Measurements from ENCODE around the gene OR4D11. TPM values are rescaled to one million over a fixed set of nuclear protein-coding genes. Genes with fewer than 3 reads are reported as not detected.
A peak's percentile ranks its signal among the peaks of the same experiment; 100 is the strongest.

Gene OR4D11
- total and polyA plus RNA-seq, 5 experiments from 2014 or later, result not detected

DNA sequence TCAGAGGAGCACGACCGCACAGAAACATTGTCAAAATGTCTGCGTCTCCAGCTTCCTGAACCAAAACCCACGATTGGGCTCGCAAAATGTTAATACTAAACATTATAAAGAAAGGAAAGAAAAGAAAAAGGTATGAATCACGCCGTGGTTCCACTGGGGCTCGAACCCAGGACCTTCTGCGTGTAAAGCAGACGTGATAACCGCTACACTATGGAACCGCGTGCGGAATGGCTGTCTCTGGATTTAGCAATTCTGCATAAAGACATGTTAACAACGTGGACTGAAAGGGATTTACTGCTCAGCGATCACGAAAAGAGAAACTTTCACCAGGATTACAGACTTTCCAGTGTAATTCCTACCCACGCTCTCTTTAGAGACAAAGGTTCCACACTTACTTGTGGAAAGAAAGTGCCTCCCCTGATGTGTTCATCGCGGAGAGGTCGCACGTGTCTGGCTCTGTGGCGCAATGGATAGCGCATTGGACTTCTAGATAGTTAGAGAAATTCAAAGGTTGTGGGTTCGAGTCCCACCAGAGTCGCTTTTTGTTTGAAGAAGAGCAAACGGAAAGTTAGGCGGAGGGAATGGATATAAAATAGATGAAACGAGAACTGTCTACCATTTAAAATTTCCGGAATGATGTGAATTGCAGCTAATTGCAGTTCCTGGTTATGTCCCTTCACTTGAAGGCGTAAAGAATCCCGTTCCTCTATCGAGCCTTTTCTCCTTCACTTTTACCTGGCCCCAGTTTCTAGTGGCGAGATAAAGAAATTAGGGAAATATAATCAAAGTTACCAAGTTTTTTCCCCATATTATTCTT is 47.7 kb downstream of the OR4D11 start:
- Mint-ChIP-seq H3K9me3 (peaks cover 0 to 9% (median 0%) of the 10 kb centered on the region in 9 donors), H3K27ac (peak overlapping the region; percentile 77 to 100 (median 92)), H3K36me3 (peaks cover 0 to 3% (median 2%) of the 10 kb centered on the region in 3 donors), H3K27me3 (peaks cover 0 to 9% (median 0%) of the 10 kb centered on the region in 5 donors), H3K4me1 (peaks cover 17 to 43% (median 39%) of the 10 kb centered on the region in 4 donors), H3K4me3 (peak overlapping the region; percentile 85 to 97 (median 90))
- POLR2A ChIA-PET, result interaction anchor here (0.6 to 4.3 kb wide), 10 partner anchors 8 to 1858 kb away, joined by 3 to 27 read pairs (median 6); partner anchors contain the start of genes OSBP and PATL1
- peak; percentile 50 to 56 for ATAC-seq
- peak; percentile 58 to 88 (median 84) for DNase-seq

DNA sequence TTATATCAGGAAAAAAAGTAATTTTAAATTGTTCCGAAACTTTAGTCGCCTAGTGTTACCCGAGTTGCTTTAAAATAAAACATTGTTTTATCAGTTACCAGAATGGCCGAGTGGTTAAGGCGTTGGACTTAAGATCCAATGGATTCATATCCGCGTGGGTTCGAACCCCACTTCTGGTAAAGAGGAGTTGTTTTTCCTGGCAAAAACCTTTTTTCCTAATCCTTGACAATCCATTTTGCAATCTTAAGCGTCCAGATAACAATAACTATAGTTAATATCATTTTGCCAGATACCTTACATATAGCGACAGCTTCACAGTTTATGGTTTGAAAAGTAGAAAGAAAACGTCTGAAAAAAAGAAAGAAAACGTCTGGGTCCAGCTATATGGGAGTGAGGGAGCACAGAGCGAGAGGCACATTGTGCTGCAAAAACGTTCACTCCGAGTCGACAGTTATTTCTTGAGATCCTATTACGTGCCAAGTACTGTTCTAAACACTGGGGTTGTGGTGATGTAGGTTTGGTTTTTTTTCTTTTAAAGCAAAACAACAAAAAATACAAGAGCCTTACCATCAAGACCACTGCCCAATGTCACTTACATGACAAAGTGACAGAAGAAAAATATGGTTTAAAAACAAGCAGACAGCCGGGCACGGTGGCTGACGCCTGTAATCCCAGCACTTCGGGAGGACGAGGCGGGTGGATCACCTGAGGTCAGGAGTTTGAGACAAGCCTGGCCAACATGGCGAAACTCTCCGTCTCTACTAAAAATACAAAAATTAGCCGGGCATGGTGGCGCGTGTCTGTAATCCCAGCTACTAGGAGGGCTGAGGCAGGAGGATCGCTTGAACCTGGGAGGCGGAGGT is 48.5 kb downstream of the OR4D11 start:
- H3K4me1 Mint-ChIP-seq, result peaks cover 21 to 51% (median 47%) of the 10 kb centered on the region in 4 donors
- H3K9me3 Mint-ChIP-seq, result peaks cover 0 to 9% (median 0%) of the 10 kb centered on the region in 9 donors
- peaks cover 0 to 3% (median 2%) of the 10 kb centered on the region in 3 donors for H3K36me3 Mint-ChIP-seq
- no peak for ATAC-seq
- POLR2A ChIA-PET, result interaction anchor here (0.6 to 4.3 kb wide), 5 partner anchors 10 to 1857 kb away, joined by 3 to 27 read pairs (median 20); partner anchors contain the start of genes OSBP and PATL1
- H3K27me3 Mint-ChIP-seq, result peaks cover 0 to 9% (median 0%) of the 10 kb centered on the region in 5 donors
- H3K4me3 Mint-ChIP-seq, result peak overlapping the region; percentile 85 to 97 (median 90)
- DNase-seq, result no peak
- H3K27ac Mint-ChIP-seq, result peak overlapping the region in 8 of 10 donors; percentile 9 to 100 (median 50)

DNA sequence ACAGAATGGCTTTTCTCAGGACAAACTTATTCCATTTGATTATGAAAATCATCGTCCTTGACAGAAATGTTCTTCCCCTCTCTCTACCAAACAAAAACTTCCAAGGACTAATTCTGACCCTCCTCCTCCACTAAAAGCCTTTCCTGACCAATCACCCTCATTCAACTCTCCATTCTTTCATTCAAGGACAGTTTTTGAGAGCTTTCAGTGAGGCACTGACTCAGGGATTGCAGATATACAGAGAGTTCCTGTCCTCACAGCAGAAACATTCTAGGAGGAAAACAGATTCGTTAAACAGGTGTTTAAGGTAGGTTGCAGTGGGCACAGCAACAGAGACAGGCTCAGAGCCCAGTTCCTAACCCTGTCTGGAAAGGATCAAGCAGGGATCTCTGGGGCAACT is 49.5 kb downstream of the OR4D11 start:
- H3K4me3 Mint-ChIP-seq, result peak overlapping the region in 7 of 10 donors; percentile 38 to 74 (median 67)
- peaks cover 0 to 9% (median 0%) of the 10 kb centered on the region in 9 donors for H3K9me3 Mint-ChIP-seq
- POLR2A ChIA-PET, result no interaction called here
- H3K36me3 Mint-ChIP-seq, result peaks cover 0 to 3% (median 2%) of the 10 kb centered on the region in 3 donors
- DNase-seq, result no peak
- peaks cover 26 to 59% (median 53%) of the 10 kb centered on the region in 4 donors for H3K4me1 Mint-ChIP-seq
- H3K27me3 Mint-ChIP-seq, result peaks cover 0 to 9% (median 0%) of the 10 kb centered on the region in 5 donors
- ATAC-seq, result no peak
- H3K27ac Mint-ChIP-seq, result peak overlapping the region in 2 of 10 donors; percentile 60 to 63

DNA sequence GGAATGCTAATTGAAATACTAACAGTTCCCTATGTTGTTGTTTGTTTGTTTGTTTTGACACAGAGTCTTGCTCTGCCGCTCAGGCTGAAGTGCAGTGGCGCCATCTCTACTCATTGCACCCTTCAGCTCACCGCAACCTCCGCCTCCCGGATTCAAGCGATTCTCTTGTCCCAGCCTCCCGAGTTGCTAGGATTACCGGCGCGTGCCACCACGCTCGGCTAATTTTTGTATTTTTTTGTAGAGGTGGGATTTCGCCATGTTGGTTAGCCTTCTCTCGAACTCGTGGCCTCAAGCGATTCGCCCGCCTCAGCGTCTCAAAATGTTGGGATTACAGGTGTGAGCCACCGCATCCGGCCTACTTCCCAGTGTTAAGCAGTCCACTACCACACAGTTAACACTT is 49.9 kb downstream of the OR4D11 start:
- DNase-seq (no peak), ATAC-seq (no peak)
- POLR2A ChIA-PET, result no interaction called here
- peaks cover 26 to 64% (median 56%) of the 10 kb centered on the region in 4 donors for H3K4me1 Mint-ChIP-seq
- H3K27me3 Mint-ChIP-seq, result peaks cover 0 to 9% (median 0%) of the 10 kb centered on the region in 5 donors
- H3K27ac Mint-ChIP-seq, result peak overlapping the region in 1 of 10 donors; percentile 63
- H3K4me3 Mint-ChIP-seq, result no peak overlapping the region
- H3K36me3 Mint-ChIP-seq, result peaks cover 0 to 3% (median 2%) of the 10 kb centered on the region in 3 donors
- H3K9me3 Mint-ChIP-seq, result peaks cover 0 to 9% (median 0%) of the 10 kb centered on the region in 9 donors

Other genes with a start within 250 kb of the OR4D11 start
- not detected for gene OR5AN1, start 144.7 kb upstream of the OR4D11 start, total RNA-seq
- not detected for gene OR5AN1, start 144.7 kb upstream of the OR4D11 start, polyA plus RNA-seq
- not detected for gene OR5A2, start 77.2 kb upstream of the OR4D11 start, total RNA-seq
- gene OR5A2, start 77.2 kb upstream of the OR4D11 start, polyA plus RNA-seq, result not detected
- gene OR5A1, start 67.1 kb upstream of the OR4D11 start, total RNA-seq, result not detected
- gene OR5A1, start 67.1 kb upstream of the OR4D11 start, polyA plus RNA-seq, result not detected
- not detected for gene OR4D6, start 46.6 kb upstream of the OR4D11 start, total RNA-seq
- not detected for gene OR4D6, start 46.6 kb upstream of the OR4D11 start, polyA plus RNA-seq
- not detected for gene OR4D10, start 30.3 kb upstream of the OR4D11 start, total RNA-seq
- gene OR4D10, start 30.3 kb upstream of the OR4D11 start, polyA plus RNA-seq, result not detected
- gene OR4D9, start 8.0 kb downstream of the OR4D11 start, total RNA-seq, result not detected
- not detected for gene OR4D9, start 8.0 kb downstream of the OR4D11 start, polyA plus RNA-seq
- gene OSBP, start 112.2 kb downstream of the OR4D11 start, total RNA-seq, result 10 to 100 TPM; 46.7 to 50.5 TPM
- 10 to 100 TPM; 19.5 to 34.8 (median 19.6) TPM for gene OSBP, start 112.2 kb downstream of the OR4D11 start, polyA plus RNA-seq
- 10 to 100 TPM; 40.5 to 40.7 TPM for gene PATL1, start 165.5 kb downstream of the OR4D11 start, total RNA-seq
- gene PATL1, start 165.5 kb downstream of the OR4D11 start, polyA plus RNA-seq, result 1 to 10 TPM; 3.2 to 8.2 (median 3.8) TPM
- gene OR10V1, start 210.3 kb downstream of the OR4D11 start, total RNA-seq, result not detected
- not detected for gene OR10V1, start 210.3 kb downstream of the OR4D11 start, polyA plus RNA-seq